Measurements from ENCODE around the gene HEATR5A. TPM values are rescaled to one million over a fixed set of nuclear protein-coding genes. Genes with fewer than 3 reads are reported as not detected.

The HEATR5A gene
- polyA plus RNA-seq, 1 of the 3 experiments (the other 2 are of a cell fraction), result 7.1 TPM

GRCh38 chr14:31283578-31284252 lies 136.6 kb downstream of the HEATR5A start:
- Histone ChIP-seq H3K27ac (ENCODE audit: low read depth in 2 of 2, low read length in 1 of 2) (peak overlapping the region; percentile 13 to 28; a peak in 2 of 4 replicates), H4K20me1 (ENCODE audit: insufficient read depth) (no peaks in the 10 kb centered on the region), H3K4me1 (ENCODE audit: control insufficient read depth in 1 of 2, insufficient read depth in 2 of 2, low read depth in 1 of 2, low read length in 1 of 2) (no peaks in the 10 kb centered on the region), H3K4me2 (no peak overlapping the region), H3K9ac (no peak overlapping the region), H3K79me2 (ENCODE audit: insufficient read depth) (no peaks in the 10 kb centered on the region), H3K9me3 (no peaks in the 10 kb centered on the region), H3K4me3 (ENCODE audit: low read depth in 2 of 2, low read length in 1 of 2) (no peak overlapping the region), H3F3A (replicated peaks; ENCODE audit: insufficient read depth) (peaks cover 4% of the 10 kb centered on the region), H3K36me3 (replicated peaks in 1 of 2; ENCODE audit: control insufficient read depth in 1 of 2, insufficient read depth in 2 of 2, low read length in 1 of 2) (peaks cover 0 to 2% of the 10 kb centered on the region in 2 experiments), H3K27me3 (ENCODE audit: insufficient read depth) (no peaks in the 10 kb centered on the region), H2AFZ (ENCODE audit: low read depth) (peak overlapping the region; percentile 64), H3K9me2 (no peaks in the 10 kb centered on the region)
- 60% methylated on average over 3 of the region's 3 CpGs for whole genome bisulfite sequencing (ENCODE audit: low lambda C conversion rate)
- DNase-seq, result no peak
- POLR2A ChIA-PET, result no interaction called here
- CTCF ChIA-PET, result no interaction called here
- no peak for TF ChIP-seq CTCF (IDR thresholded peaks at IDR 0.05)

GRCh38 chr14:31283153-31283552 lies 137.2 kb downstream of the HEATR5A start:
- H2AFZ ChIP-seq (ENCODE audit: low read depth), result no peak overlapping the region
- no peaks in the 10 kb centered on the region for H3K27me3 ChIP-seq (ENCODE audit: insufficient read depth)
- no peak overlapping the region for H3K27ac ChIP-seq (ENCODE audit: low read depth in 2 of 2, low read length in 1 of 2)
- H3K4me2 ChIP-seq, result no peak overlapping the region
- ChIA-PET POLR2A (no interaction called here), CTCF (no interaction called here)
- peaks cover 0 to 2% of the 10 kb centered on the region in 2 experiments for H3K36me3 ChIP-seq (replicated peaks in 1 of 2; ENCODE audit: control insufficient read depth in 1 of 2, insufficient read depth in 2 of 2, low read length in 1 of 2)
- H3K4me3 ChIP-seq (ENCODE audit: low read depth in 2 of 2, low read length in 1 of 2), result no peak overlapping the region
- DNase-seq, result no peak
- TF ChIP-seq CTCF (IDR thresholded peaks at IDR 0.05) (no peak), FOXM1 (IDR thresholded peaks at IDR 0.05; ENCODE audit: low read depth) (no peak), EZH2phosphoT487 (IDR thresholded peaks at IDR 0.05; ENCODE audit: borderline replicate concordance, low read depth) (no peak), POLR2AphosphoS5 (IDR thresholded peaks at IDR 0.05; ENCODE audit: low read depth, low read length) (no peak), CHD2 (IDR thresholded peaks at IDR 0.05; ENCODE audit: low read length, partially characterized antibody) (no peak)
- no peaks in the 10 kb centered on the region for H3K4me1 ChIP-seq (ENCODE audit: control insufficient read depth in 1 of 2, insufficient read depth in 2 of 2, low read depth in 1 of 2, low read length in 1 of 2)
- no peaks in the 10 kb centered on the region for H3K9me3 ChIP-seq
- no peaks in the 10 kb centered on the region for H3K79me2 ChIP-seq (ENCODE audit: insufficient read depth)
- no peak overlapping the region for H3K9ac ChIP-seq
- 100% methylated on average over 1 of the region's 1 CpG for WGBS (ENCODE audit: low lambda C conversion rate)
- no peaks in the 10 kb centered on the region for H3K9me2 ChIP-seq
- H4K20me1 ChIP-seq (ENCODE audit: insufficient read depth), result no peaks in the 10 kb centered on the region
- H3F3A ChIP-seq (replicated peaks; ENCODE audit: insufficient read depth), result peaks cover 4% of the 10 kb centered on the region

GRCh38 chr14:31280871-31281220 lies 139.5 kb downstream of the HEATR5A start:
- H3K36me3 ChIP-seq (replicated peaks in 1 of 2; ENCODE audit: control insufficient read depth in 1 of 2, insufficient read depth in 2 of 2, low read length in 1 of 2), result no peaks in the 10 kb centered on the region
- H3K9me3 ChIP-seq, result no peaks in the 10 kb centered on the region
- DNase-seq, result no peak
- ChIA-PET POLR2A (no interaction called here), CTCF (no interaction called here)
- no peak overlapping the region for H2AFZ ChIP-seq (ENCODE audit: low read depth)
- H3K4me1 ChIP-seq (ENCODE audit: control insufficient read depth in 1 of 2, insufficient read depth in 2 of 2, low read depth in 1 of 2, low read length in 1 of 2), result no peaks in the 10 kb centered on the region
- peaks cover 4% of the 10 kb centered on the region for H3F3A ChIP-seq (replicated peaks; ENCODE audit: insufficient read depth)
- TF ChIP-seq USF1 (IDR thresholded peaks at IDR 0.05; ENCODE audit: borderline replicate concordance, low read depth), result no peak
- no peak for TF ChIP-seq RCOR1 (IDR thresholded peaks at IDR 0.05; ENCODE audit: low read length)
- no peak for TF ChIP-seq TEAD4 (IDR thresholded peaks at IDR 0.05; ENCODE audit: borderline replicate concordance, insufficient read depth)
- TF ChIP-seq EZH2phosphoT487 (IDR thresholded peaks at IDR 0.05; ENCODE audit: borderline replicate concordance, low read depth), result no peak
- no peak overlapping the region for H3K4me3 ChIP-seq (ENCODE audit: low read depth in 2 of 2, low read length in 1 of 2)
- H3K9ac ChIP-seq, result no peak overlapping the region
- no peak overlapping the region for H3K27ac ChIP-seq (ENCODE audit: low read depth in 2 of 2, low read length in 1 of 2)
- no peaks in the 10 kb centered on the region for H3K9me2 ChIP-seq
- H3K4me2 ChIP-seq, result no peak overlapping the region
- H4K20me1 ChIP-seq (ENCODE audit: insufficient read depth), result no peaks in the 10 kb centered on the region
- H3K79me2 ChIP-seq (ENCODE audit: insufficient read depth), result no peaks in the 10 kb centered on the region
- 50% methylated on average over 3 of the region's 3 CpGs for WGBS (ENCODE audit: low lambda C conversion rate)
- H3K27me3 ChIP-seq (ENCODE audit: insufficient read depth), result no peaks in the 10 kb centered on the region
